Colonic mucosa (tissue), 4 donors: ENCODE results near the gene ACE2. TPM values are rescaled to one million over a fixed set of nuclear protein-coding genes. Genes with fewer than 3 reads are reported as not detected.

ENCODE experiments used
- DNase-seq: peaks from one replicate; pipeline ENCODE4 v3.0.0-alpha.2; 2020
- H3K27ac ChIP-seq: fragments of 200-600 bp; one replicate; pipeline ENCODE4 v1.8.0; 2021
- H3K27me3 ChIP-seq: fragments of 200-600 bp; one replicate; pipeline ENCODE4 v1.8.0; 2021
- H3K36me3 ChIP-seq: fragments of 200-600 bp; one replicate; pipeline ENCODE4 v1.8.0; 2021
- H3K4me1 ChIP-seq: fragments of 200-600 bp; one replicate; pipeline ENCODE4 v1.8.0; 2021; ENCODE audit warnings: mild to moderate bottlenecking
- H3K4me3 ChIP-seq: fragments of 200-600 bp; one replicate; pipeline ENCODE4 v1.8.0; 2021
- H3K9ac ChIP-seq, 2 donors: one replicate each; pipeline ENCODE4 v1.7.0; 2013; ENCODE audit warnings: control low read depth in 2 of 2, low read depth in 2 of 2, low read length in 2 of 2
- H3K9me3 ChIP-seq: fragments of 200-600 bp; one replicate; pipeline ENCODE4 v1.8.0; 2021
- CTCF ChIP-seq: fragments of 200-600 bp; IDR thresholded peaks from one replicate; pipeline ENCODE4 v1.8.0; 2022; ENCODE audit warnings: antibody characterized with exemption, mild to moderate bottlenecking
- intact Hi-C: fragments of 100-400 bp; cut with DNase I; formaldehyde crosslinking; loops from one replicate; pipeline ENCODE4 v1.14.1; 2022
- total RNA-seq, 2 donors: library from RNA; stranded (reverse); fragmentation: NEBNext Ultra II Directional in 1 of 2; extraction: Animal tissue kit (Norgen Biotek cat#: 25700) in 1 of 2; gene quantifications; one replicate each; pipeline ENCODE4 v1.2.1, GENCODE V29; 2021
- donor health status: healthy.
- donor health status: DM: no; HTN: no; CAD: no.
- donor health status: DM: no; HTN: no; CAD: no.

ACE2 gene
- total RNA-seq, 2 donors from 2014 or later = 19.5 to 38.7 TPM

- Histone ChIP-seq H3K27me3 (no peaks in the 10 kb centered on the region), H3K9ac (no peak overlapping the region), H3K36me3 (no peaks in the 10 kb centered on the region), H3K9me3 (no peaks in the 10 kb centered on the region), H3K4me3 (no peak overlapping the region), H3K27ac (no peak overlapping the region), H3K4me1 (no peaks in the 10 kb centered on the region)
- intact Hi-C loops = no loop called here
- no peak for DNase-seq
- TF ChIP-seq CTCF = no peak
These were observed 711 bp downstream of the ACE2 start for GRCh38 chrX:15600049-15600448.

- Histone ChIP-seq H3K36me3 (no peaks in the 10 kb centered on the region), H3K9ac (no peak overlapping the region), H3K27me3 (no peaks in the 10 kb centered on the region), H3K4me3 (no peak overlapping the region), H3K4me1 (no peaks in the 10 kb centered on the region), H3K9me3 (no peaks in the 10 kb centered on the region), H3K27ac (no peak overlapping the region)
- DNase-seq = no peak
- intact Hi-C loops = no loop called here
- no peak for TF ChIP-seq CTCF
These were observed 1.3 kb downstream of the ACE2 start for GRCh38 chrX:15599461-15599860.

DNA sequence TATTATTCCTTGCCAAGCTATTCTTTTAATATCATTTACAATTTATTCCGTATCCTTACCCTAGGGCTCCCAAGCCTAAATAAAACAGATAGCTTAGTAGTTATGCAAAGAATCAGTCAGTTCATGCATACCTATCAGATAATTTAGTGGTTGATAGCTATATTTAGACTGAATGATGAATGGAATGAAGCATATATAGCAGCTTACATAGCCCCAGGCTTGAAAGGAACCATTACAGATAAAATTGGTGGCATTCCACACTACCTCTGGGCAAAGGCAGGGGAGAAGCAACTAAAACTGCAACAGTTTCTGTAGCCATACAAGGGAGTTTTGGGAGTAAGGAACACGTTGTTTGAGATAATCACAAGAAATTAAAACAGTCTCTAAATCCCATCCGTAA, 2.7 kb downstream of the ACE2 start:
- no peak for TF ChIP-seq CTCF
- H3K4me3 ChIP-seq = no peak overlapping the region
- no peaks in the 10 kb centered on the region for H3K27me3 ChIP-seq
- DNase-seq = no peak
- H3K36me3 ChIP-seq = no peaks in the 10 kb centered on the region
- no peaks in the 10 kb centered on the region for H3K9me3 ChIP-seq
- H3K4me1 ChIP-seq = no peaks in the 10 kb centered on the region
- H3K9ac ChIP-seq = no peak overlapping the region
- H3K27ac ChIP-seq = no peak overlapping the region
- intact Hi-C loops = no loop called here

DNA sequence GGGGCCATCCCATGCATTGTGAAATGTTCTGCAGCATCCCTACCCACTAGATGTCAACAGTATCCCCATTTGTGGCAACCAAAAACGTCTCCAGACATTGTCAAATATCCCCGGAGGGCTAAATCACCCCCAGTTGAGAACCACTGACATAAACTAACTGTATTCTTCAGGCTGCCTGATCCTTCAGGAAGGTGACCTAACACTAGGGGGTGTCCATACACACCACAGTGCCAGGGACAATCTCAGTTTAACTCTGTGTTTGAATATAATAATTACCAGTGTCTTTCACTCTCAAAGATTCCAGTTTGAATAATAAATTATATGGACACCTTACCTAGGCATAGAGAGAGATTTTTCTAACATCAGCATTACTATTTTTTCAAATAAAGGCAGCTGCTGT, 6.4 kb downstream of the ACE2 start:
- no peaks in the 10 kb centered on the region for H3K9me3 ChIP-seq
- intact Hi-C loops = no loop called here
- H3K4me3 ChIP-seq = no peak overlapping the region
- no peaks in the 10 kb centered on the region for H3K36me3 ChIP-seq
- no peak overlapping the region for H3K9ac ChIP-seq
- DNase-seq = no peak
- no peaks in the 10 kb centered on the region for H3K27me3 ChIP-seq
- no peak for TF ChIP-seq CTCF
- H3K27ac ChIP-seq = no peak overlapping the region
- no peaks in the 10 kb centered on the region for H3K4me1 ChIP-seq

DNA sequence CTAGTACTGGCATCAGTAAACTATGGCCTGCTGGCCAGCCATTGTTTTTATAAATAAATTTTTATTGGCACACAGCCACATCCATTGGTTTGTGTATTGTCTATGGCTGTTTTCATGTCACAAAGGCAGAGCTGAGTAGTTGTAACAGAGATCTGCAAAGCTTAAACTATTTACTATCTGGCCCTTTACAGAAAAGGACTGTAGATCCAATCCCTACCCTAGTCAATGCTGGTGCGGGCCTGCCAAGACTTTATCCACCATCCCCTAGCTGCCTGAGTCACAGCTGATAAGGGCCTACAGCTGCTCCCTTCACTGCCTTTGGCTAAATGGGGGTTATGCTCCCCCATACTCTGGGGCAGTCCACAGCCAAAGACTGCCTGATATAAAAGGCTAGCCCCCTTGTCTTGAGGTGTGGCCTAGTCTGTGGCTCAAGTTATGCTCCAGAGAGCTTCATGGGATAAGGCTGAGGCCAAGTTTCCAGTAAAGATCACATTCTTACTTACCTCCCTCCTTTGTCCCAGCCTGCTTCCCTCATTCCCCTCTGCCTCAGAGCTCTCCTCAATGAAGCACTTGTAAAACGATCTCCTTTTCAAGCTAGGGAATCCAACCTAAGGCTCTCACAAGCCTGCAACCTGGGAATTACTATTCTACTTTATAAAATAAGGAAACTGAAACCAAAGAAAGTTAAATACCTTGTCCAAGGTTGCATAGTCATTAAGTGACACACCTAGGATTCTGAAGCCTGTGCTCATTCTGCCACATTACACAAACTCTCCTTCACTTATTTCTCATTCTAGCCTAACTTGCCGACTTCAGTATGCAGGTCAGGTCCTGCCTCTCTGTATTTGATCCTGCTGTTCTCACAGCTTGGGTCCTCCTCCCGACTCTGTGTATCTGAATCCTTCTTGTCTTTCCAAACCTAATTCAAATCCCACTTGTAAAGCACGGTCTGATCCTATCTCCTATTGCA, 20.7 kb downstream of the ACE2 start:
- no peak for DNase-seq
- H3K36me3 ChIP-seq = no peaks in the 10 kb centered on the region
- H3K4me1 ChIP-seq = no peaks in the 10 kb centered on the region
- H3K9me3 ChIP-seq = no peaks in the 10 kb centered on the region
- no peaks in the 10 kb centered on the region for H3K27me3 ChIP-seq
- TF ChIP-seq CTCF = no peak
- H3K9ac ChIP-seq = peak overlapping the region in 1 of 2 donors; percentile 19
- intact Hi-C loops = no loop called here
- no peak overlapping the region for H3K27ac ChIP-seq
- no peak overlapping the region for H3K4me3 ChIP-seq
